ENCODE measurements around the gene MMP23B.
"Not testable (repeated sequence)": the region's sequence is repeated elsewhere in the genome, so short reads cannot be mapped to it uniquely, and the experiment has no call there.

- TF ChIP-seq CTCF, POLR2A (IDR thresholded peaks at IDR 0.05): not testable (repeated sequence)
Observed at GRCh38 chr1:1664318-1664717, 32.3 kb downstream of the MMP23B start.
